ENCODE results near the gene SMARCA5. TPM values are rescaled to one million over a fixed set of nuclear protein-coding genes. Genes with fewer than 3 reads are reported as not detected.

The SMARCA5 gene
- total and polyA plus RNA-seq, 2 donors (not counting 1 experiment from before 2014, with no cell fraction given) = 6.7 to 53.1 TPM

DNA sequence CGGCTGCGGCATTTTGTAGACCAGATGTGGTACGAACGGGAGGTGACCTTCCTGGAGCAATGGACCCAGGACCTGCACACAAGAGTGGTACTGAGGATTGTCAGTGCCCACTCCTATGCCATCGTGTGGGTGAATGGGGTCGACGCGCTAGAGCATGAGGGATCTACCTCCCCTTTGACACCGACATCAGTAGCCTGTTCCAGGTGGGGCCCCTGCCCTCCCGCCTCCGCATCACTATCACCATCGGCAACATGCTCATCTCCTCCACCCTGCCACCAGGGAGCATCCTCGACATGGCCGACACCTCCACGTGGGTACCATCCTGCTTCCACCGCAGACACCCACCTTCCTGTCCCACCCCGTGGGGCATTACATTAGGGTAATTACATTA, 46.2 kb downstream of the SMARCA5 start:
- H3K27ac ChIP-seq (ENCODE audit: low read length in 2 of 2) = peak overlapping the region; percentile 65 to 75
- CTCF ChIA-PET = interaction anchor here (0.7 to 1.9 kb wide), 5 partner anchors 10 to 213 kb away, joined by 3 to 11 read pairs (median 3); no protein-coding TSS in a partner anchor
- Mint-ChIP-seq H3K4me1 (peaks cover 21% of the 10 kb centered on the region), H3K27me3 (no peaks in the 10 kb centered on the region), H3K9me3 (ENCODE audit: insufficient read depth) (no peaks in the 10 kb centered on the region), H3K4me3 (peak overlapping the region; percentile 89), H3K27ac (peak overlapping the region; percentile 88)
- peak overlapping the region; percentile 83 for H3K4me2 ChIP-seq (replicated peaks; ENCODE audit: low read depth, low read length, poor library complexity, severe bottlenecking)
- peak overlapping the region in 4 of 5 experiments; percentile 57 to 75 (median 62) for H3K4me3 ChIP-seq (ENCODE audit: control extremely low read depth in 1 of 5, extremely low read depth in 1 of 5, insufficient read depth in 1 of 5, low read depth in 2 of 5, low read length in 4 of 5)
- no peak for TF ChIP-seq EZH2 (IDR thresholded peaks at IDR 0.05; ENCODE audit: borderline replicate concordance, insufficient read depth, low read depth, low read length, poor library complexity, severe bottlenecking)
- TF ChIP-seq, protein P1, sequence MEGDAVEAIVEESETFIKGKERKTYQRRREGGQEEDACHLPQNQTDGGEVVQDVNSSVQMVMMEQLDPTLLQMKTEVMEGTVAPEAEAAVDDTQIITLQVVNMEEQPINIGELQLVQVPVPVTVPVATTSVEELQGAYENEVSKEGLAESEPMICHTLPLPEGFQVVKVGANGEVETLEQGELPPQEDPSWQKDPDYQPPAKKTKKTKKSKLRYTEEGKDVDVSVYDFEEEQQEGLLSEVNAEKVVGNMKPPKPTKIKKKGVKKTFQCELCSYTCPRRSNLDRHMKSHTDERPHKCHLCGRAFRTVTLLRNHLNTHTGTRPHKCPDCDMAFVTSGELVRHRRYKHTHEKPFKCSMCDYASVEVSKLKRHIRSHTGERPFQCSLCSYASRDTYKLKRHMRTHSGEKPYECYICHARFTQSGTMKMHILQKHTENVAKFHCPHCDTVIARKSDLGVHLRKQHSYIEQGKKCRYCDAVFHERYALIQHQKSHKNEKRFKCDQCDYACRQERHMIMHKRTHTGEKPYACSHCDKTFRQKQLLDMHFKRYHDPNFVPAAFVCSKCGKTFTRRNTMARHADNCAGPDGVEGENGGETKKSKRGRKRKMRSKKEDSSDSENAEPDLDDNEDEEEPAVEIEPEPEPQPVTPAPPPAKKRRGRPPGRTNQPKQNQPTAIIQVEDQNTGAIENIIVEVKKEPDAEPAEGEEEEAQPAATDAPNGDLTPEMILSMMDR (IDR thresholded peaks at IDR 0.05) = no peak
- ATAC-seq (ENCODE audit: low read depth) (no peak), DNase-seq (no peak)
- H3K9me3 ChIP-seq (ENCODE audit: control extremely low read depth in 1 of 3, control insufficient read depth in 2 of 3, insufficient read depth in 1 of 3, low read length in 2 of 3) = no peaks in the 10 kb centered on the region
- H2AFZ ChIP-seq (ENCODE audit: insufficient read depth, low read depth, low read length, poor library complexity, severe bottlenecking) = peak overlapping the region; percentile 92
- 52% methylated on average over 12 of the region's 17 CpGs for WGBS (ENCODE audit: insufficient coverage)
- no peaks in the 10 kb centered on the region for H3K79me2 ChIP-seq (ENCODE audit: control insufficient read depth, insufficient read depth, low read length)
- H3K9ac ChIP-seq (ENCODE audit: low read length) = peak overlapping the region; percentile 73
- no peaks in the 10 kb centered on the region for H3K36me3 ChIP-seq (replicated peaks in 1 of 2; ENCODE audit: control extremely low read depth in 1 of 2, control insufficient read depth in 1 of 2, extremely low read depth in 1 of 2, insufficient read depth in 2 of 2, low read length in 1 of 2)
- no peaks in the 10 kb centered on the region for H4K20me1 ChIP-seq (ENCODE audit: control insufficient read depth, insufficient read depth, low read length, poor library complexity, severe bottlenecking)
- intact Hi-C loops (cut with micrococcal nuclease) = loop anchor here (1.0 to 5.0 kb wide), 5 partner anchors 46 to 1539 kb away; partner anchors contain the start of genes ABCE1, ANAPC10, GYPE and SMARCA5
- H3K4me1 ChIP-seq (ENCODE audit: control insufficient read depth in 2 of 2, insufficient read depth in 2 of 2, low read length in 2 of 2) = peaks cover 7 to 17% of the 10 kb centered on the region in 2 donors
- POLR2A ChIA-PET = no interaction called here
- H3K27me3 ChIP-seq (replicated peaks in 1 of 4; ENCODE audit: control extremely low read depth in 1 of 4, control insufficient read depth in 3 of 4, insufficient read depth in 4 of 4, low read length in 3 of 4) = no peaks in the 10 kb centered on the region

DNA sequence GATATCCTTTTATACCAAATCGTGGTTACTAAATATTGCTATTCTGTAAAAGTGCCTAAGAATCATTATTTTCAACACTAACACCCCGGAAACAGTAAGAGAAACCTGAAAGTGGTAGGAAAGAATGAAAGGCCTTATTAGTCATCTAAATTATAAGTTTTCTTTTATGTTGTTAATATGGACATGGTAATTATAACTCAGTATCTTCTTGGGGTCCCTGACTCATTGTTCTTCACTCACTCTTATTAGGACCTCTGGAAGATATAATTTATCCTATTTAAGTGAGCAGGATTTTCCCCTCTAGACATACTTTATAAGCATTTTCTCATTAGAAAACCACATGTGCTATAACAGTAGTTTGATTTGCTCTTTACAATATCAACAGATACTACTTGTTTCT, 51.0 kb downstream of the SMARCA5 start:
- H3K9ac ChIP-seq (ENCODE audit: low read length) = no peak overlapping the region
- no CpG with 5 or more reads among the region's 2 CpGs for WGBS (ENCODE audit: insufficient coverage)
- intact Hi-C loops (cut with micrococcal nuclease) = no loop called here
- H3K4me1 Mint-ChIP-seq = peaks cover 11% of the 10 kb centered on the region
- TF ChIP-seq, protein P1 (IDR thresholded peaks at IDR 0.05) = no peak
- TF ChIP-seq EZH2 (IDR thresholded peaks at IDR 0.05; ENCODE audit: borderline replicate concordance, insufficient read depth, low read depth, low read length, poor library complexity, severe bottlenecking) = no peak
- CTCF ChIA-PET = no interaction called here
- H2AFZ ChIP-seq (ENCODE audit: insufficient read depth, low read depth, low read length, poor library complexity, severe bottlenecking) = no peak overlapping the region
- no peak overlapping the region for H3K4me2 ChIP-seq (replicated peaks; ENCODE audit: low read depth, low read length, poor library complexity, severe bottlenecking)
- H3K4me3 ChIP-seq (ENCODE audit: control extremely low read depth in 1 of 5, extremely low read depth in 1 of 5, insufficient read depth in 1 of 5, low read depth in 2 of 5, low read length in 4 of 5) = no peak overlapping the region
- H3K4me3 Mint-ChIP-seq = no peak overlapping the region
- no peaks in the 10 kb centered on the region for H3K27me3 ChIP-seq (replicated peaks in 1 of 4; ENCODE audit: control extremely low read depth in 1 of 4, control insufficient read depth in 3 of 4, insufficient read depth in 4 of 4, low read length in 3 of 4)
- no peaks in the 10 kb centered on the region for H3K27me3 Mint-ChIP-seq
- no peak for DNase-seq
- peaks cover 4 to 5% of the 10 kb centered on the region in 2 donors for H3K4me1 ChIP-seq (ENCODE audit: control insufficient read depth in 2 of 2, insufficient read depth in 2 of 2, low read length in 2 of 2)
- no peaks in the 10 kb centered on the region for H4K20me1 ChIP-seq (ENCODE audit: control insufficient read depth, insufficient read depth, low read length, poor library complexity, severe bottlenecking)
- H3K27ac Mint-ChIP-seq = no peak overlapping the region
- H3K9me3 ChIP-seq (ENCODE audit: control extremely low read depth in 1 of 3, control insufficient read depth in 2 of 3, insufficient read depth in 1 of 3, low read length in 2 of 3) = no peaks in the 10 kb centered on the region
- POLR2A ChIA-PET = no interaction called here
- no peak for ATAC-seq (ENCODE audit: low read depth)
- no peak overlapping the region for H3K27ac ChIP-seq (ENCODE audit: low read length in 2 of 2)
- peaks cover 3% of the 10 kb centered on the region for H3K9me3 Mint-ChIP-seq (ENCODE audit: insufficient read depth)
- no peaks in the 10 kb centered on the region for H3K79me2 ChIP-seq (ENCODE audit: control insufficient read depth, insufficient read depth, low read length)
- no peaks in the 10 kb centered on the region for H3K36me3 ChIP-seq (replicated peaks in 1 of 2; ENCODE audit: control extremely low read depth in 1 of 2, control insufficient read depth in 1 of 2, extremely low read depth in 1 of 2, insufficient read depth in 2 of 2, low read length in 1 of 2)
